ENCODE data around the gene EPHA4. TPM values are rescaled to one million over a fixed set of nuclear protein-coding genes. Genes with fewer than 3 reads are reported as not detected.

Gene EPHA4
- 22.9 and 39.4 TPM in 2 replicates for total RNA-seq

DNA sequence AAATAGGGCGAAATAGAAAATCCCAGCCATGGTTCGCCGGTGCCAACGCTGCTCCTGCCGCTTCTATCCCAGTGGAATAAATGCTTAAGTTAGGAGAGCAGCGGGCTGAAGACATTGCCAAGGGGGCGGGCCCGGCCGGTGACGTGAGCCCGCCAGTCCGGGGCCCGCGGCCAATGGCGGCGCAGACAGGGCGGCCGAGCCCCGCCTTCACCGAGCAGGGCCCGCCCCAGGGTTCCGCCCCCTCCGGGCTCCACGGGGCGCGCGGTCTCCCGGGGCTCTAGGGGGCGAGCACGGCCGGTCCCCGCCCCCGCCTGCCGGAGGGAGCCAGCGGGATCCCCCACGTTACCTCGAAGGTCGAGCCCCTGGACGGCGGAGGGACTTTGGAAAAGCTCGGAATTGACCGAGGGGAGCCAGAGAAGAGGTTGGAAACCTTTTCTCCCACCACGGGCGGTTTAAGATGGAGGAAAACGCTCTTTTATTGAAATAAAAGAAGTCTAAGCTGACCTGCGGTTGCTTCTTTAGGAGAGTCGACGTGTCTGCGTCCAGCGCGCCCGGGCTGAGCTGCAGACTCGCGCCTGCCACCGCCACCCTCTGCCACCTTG, at the start of gene EPHA4:
TSS of gene EPHA4 (minus strand) at position 86 of the 602 bp plus-strand sequence. CDS start at position 30, 56 bp downstream.

